ENCODE results near the gene MNT. TPM values are rescaled to one million over a fixed set of nuclear protein-coding genes. Genes with fewer than 3 reads are reported as not detected.
A peak's percentile ranks its signal among the peaks of the same experiment; 100 is the strongest.

MNT gene
- polyA plus RNA-seq, 6 donors from 2014 or later: 0.60 to 1.3 (median 0.90) TPM

DNA sequence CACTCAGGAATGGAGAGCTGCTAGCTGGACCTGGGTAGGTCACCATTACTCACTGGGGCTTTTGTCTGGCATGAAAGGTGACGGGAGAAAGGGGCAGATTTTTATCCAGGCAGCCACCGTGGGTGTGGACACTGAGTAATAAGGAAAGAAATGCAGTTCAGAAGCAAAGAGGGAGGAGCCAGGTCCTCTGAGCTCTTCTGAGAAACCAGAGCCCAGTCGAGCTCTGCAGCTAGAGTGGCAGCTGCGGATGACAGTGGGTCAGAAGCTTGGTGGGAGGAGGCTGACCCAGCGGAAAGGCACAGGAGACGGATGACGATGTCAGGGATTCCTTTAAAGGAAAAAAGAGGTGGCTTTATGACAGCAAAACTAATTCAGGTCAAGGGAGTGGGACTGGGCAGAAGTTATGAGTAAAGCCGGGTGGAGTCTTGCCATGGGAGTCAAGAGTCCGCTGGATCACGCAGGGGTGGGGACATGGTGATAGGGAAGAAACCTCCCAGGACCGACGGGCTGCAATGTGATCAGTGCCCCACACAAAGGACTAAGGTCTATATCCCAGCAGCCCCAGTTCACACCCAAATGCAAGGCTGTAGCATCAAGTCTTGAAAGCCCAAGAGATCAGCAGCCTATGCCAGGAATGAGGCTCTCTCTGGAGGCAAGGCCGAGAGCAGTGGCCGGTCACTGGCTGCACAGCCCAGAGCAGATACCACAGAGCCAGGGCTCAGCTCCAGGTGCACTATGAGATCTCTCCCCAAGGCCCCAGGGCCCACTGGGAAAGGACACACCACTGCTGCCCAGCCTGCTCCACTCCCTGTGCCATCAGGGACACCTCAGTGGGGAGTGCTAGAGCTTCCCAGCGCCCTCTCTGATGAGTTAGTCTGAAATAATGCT, 6.3 kb upstream of the MNT start:
- peak overlapping the region in 1 of 6 donors; percentile 9 for H3K27ac Mint-ChIP-seq
- peak overlapping the region in 1 of 8 donors; percentile 33 for H3K4me3 Mint-ChIP-seq
- no peaks in the 10 kb centered on the region for H3K9me3 Mint-ChIP-seq
- H3K4me1 Mint-ChIP-seq: peaks cover 6 to 14% (median 7%) of the 10 kb centered on the region in 3 donors
- H3K27me3 Mint-ChIP-seq: no peaks in the 10 kb centered on the region
- peaks cover 0 to 7% of the 10 kb centered on the region in 2 donors for H3K36me3 Mint-ChIP-seq
- DNase-seq: no peak
- no peak for ATAC-seq (ENCODE audit: low read depth in 2 of 2)

DNA sequence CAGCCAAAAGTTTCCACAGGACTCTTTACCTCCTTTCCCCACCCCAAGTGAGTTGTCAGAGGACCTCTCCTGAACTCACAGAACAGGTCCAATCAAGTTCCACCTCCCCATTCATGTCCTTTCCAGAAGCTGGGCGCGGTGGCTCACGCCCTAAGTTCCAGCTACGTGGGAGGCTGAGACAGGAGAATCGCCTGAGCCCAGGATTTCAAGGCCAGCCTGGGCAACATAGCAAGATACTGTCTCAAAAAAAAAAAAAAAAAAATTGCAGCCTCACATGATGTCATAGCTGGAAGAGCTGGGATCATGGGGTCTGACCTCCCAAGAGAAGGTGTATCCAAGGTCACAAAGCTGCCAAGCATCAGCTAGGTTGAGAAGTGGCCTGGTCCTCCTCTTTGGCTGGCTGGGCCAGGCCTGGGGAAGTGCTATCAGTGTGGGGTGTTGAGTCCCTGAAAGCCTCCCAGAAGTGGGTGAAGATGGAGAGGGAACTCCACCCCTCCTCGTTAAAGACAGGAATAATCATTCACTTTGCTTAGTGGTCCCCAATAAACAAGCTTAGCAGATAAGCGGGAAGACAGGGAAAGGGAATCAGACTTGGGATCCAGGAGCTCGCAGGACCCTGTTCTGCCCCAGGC, 5.5 kb upstream of the MNT start:
- ATAC-seq (ENCODE audit: low read depth in 2 of 2) (no peak), DNase-seq (no peak)
- H3K36me3 Mint-ChIP-seq: peaks cover 0 to 7% of the 10 kb centered on the region in 2 donors
- H3K4me1 Mint-ChIP-seq: peaks cover 6 to 18% (median 14%) of the 10 kb centered on the region in 3 donors
- H3K27me3 Mint-ChIP-seq: no peaks in the 10 kb centered on the region
- no peak overlapping the region for H3K27ac Mint-ChIP-seq
- H3K4me3 Mint-ChIP-seq: no peak overlapping the region
- H3K9me3 Mint-ChIP-seq: no peaks in the 10 kb centered on the region

DNA sequence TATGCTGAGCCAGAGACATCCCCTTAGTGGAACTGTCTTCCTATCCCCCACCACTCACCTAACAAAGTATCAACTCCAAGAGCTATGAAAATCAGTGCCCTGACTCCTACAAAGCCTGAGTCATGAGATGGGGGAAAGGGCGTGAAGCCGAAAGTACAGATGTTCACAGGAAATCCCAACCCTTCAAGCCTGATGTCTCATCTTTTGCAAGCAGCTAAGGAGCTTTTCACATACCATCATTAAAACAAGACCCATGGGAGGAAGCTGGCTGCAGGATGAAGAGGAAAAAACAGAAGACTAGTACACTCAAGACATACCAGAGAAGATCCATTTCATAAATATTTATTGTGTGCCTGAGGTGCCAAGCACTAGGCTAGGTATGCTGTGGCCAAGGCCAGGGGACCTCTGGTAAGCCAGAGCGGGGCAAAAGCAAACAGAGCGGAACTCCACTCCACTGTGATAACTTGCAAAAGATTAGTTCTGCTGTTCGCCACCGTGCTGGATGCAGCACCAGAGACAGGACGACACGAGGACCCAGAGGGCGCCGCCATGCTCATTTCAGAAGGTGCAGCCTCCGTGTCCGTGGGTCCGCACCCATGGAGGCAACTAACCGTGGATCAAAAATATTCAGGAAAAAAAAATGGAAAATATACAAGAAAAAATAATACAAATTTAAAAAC, 4.5 kb upstream of the MNT start:
- Mint-ChIP-seq H3K36me3 (no peaks in the 10 kb centered on the region), H3K9me3 (no peaks in the 10 kb centered on the region), H3K27me3 (no peaks in the 10 kb centered on the region), H3K4me1 (peaks cover 6 to 18% (median 16%) of the 10 kb centered on the region in 3 donors), H3K4me3 (peak overlapping the region in 2 of 8 donors; percentile 40 to 61), H3K27ac (peak overlapping the region in 1 of 6 donors; percentile 57)
- DNase-seq (no peak), ATAC-seq (ENCODE audit: low read depth in 2 of 2) (no peak)

DNA sequence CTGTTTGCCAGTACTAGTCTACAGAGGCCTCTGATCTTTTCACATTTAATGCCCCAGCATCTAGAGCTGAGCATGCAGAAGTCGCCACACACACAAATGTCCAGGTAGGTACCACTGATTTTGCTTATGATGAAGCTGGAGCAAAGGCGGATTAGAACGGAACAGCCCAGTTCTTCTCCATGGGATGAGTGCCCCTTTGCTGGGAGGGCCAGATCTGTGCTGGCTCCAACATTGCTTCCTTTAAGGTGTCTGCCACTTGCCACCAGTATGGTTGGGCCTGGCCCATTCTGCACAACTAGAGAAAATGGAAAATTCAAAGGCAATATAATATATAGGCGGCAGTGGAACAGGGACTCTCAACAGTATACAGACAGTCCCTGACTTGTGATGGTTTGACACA, 2.2 kb upstream of the MNT start:
- peak overlapping the region; percentile 22 to 99 (median 86) for H3K4me3 Mint-ChIP-seq
- H3K9me3 Mint-ChIP-seq: no peaks in the 10 kb centered on the region
- H3K4me1 Mint-ChIP-seq: peaks cover 24 to 37% (median 33%) of the 10 kb centered on the region in 3 donors
- ATAC-seq (ENCODE audit: low read depth in 2 of 2): no peak
- DNase-seq: no peak
- no peaks in the 10 kb centered on the region for H3K36me3 Mint-ChIP-seq
- peak overlapping the region in 4 of 6 donors; percentile 67 to 98 (median 86) for H3K27ac Mint-ChIP-seq
- no peaks in the 10 kb centered on the region for H3K27me3 Mint-ChIP-seq

DNA sequence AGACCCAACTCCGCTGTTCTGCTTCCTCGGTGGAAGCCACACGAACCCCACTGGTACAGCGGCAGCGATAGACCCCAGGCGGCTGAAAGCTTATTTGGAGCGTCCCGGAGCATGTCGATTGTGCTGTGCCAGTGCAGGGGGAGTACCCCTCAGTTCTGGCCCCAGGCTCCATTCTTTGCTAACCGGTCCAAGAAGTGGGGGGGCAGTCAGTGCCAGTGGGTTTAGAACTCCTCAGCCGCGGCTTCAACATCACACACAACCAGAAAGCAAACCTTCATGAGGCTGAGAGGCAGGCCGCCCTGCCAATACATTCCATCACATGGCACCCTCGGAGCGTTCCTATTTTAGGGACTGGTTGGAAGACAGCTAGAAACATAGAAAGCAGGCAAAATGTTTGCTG, 1.7 kb upstream of the MNT start:
- Mint-ChIP-seq H3K4me3 (peak overlapping the region; percentile 84 to 99 (median 89)), H3K27me3 (no peaks in the 10 kb centered on the region), H3K27ac (peak overlapping the region; percentile 82 to 98 (median 92)), H3K9me3 (no peaks in the 10 kb centered on the region), H3K36me3 (no peaks in the 10 kb centered on the region), H3K4me1 (peaks cover 29 to 42% (median 38%) of the 10 kb centered on the region in 3 donors)
- ATAC-seq (ENCODE audit: low read depth in 2 of 2): no peak
- no peak for DNase-seq

DNA sequence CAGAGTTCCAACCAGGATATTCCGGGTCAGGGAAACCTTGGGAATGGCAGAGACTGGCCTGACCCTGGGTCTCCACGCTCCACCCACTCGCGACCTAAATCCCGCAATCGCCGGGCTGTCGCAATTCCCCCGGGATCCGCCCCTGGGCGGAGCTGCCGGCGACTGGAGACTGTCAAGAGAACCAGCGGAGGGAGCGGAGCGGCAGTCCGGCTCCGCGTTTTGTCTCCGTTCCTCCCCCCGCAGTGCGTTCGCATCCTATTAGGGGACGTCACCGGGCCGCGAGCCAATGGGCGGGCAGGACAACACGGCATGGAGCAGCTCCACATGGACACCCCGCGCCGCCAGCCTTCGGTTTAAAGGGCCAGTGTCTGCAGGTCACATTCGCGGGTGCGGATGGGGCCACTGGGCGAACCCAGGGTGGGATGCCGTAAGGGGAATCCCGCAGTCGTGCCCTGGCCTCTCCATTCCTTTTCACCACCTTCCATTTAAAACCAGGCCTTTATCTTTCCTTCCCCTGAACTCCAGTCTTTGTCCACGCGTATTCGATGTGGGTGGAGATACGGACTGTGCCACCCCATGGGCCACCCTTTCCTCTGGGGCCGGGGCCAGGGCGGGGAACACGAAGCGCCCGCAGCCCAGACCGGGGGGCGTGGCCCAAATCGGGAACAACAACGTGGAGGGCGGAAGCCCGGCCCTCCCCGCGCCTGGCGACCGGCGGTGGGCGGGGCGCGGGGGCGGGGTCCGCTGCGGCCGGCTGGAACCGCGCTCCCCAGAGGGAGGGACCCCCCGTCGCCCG, 764 bp upstream of the MNT start:
- H3K4me1 Mint-ChIP-seq: peaks cover 38 to 51% (median 46%) of the 10 kb centered on the region in 3 donors
- ATAC-seq (ENCODE audit: low read depth in 2 of 2) (peak; percentile 53 to 58), DNase-seq (peak; percentile 99)
- peak overlapping the region; percentile 91 to 99 (median 98) for H3K4me3 Mint-ChIP-seq
- H3K27me3 Mint-ChIP-seq: no peaks in the 10 kb centered on the region
- no peaks in the 10 kb centered on the region for H3K9me3 Mint-ChIP-seq
- no peaks in the 10 kb centered on the region for H3K36me3 Mint-ChIP-seq
- peak overlapping the region; percentile 98 to 100 (median 100) for H3K27ac Mint-ChIP-seq

DNA sequence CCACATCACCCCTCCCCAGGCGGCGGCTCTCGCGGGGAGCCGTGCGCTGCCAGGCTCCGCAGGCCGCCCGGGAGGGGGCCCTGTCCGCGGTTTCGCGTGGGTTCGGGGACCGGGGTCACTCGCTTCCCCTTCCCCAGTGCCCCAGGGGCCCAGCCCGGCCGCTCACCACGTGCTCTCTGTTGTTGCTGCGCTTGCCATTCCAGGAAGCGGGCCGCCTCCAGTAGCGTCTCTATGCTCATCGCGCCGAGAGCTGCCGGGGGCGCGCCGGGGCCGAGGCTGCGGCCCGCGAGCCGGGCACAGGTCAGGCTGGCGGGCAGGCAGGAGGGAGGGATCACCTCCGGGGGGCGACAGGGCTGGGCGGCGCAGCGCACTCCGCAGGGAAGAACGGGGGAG, 390 bp downstream of the MNT start:
- Mint-ChIP-seq H3K27me3 (no peaks in the 10 kb centered on the region), H3K36me3 (no peaks in the 10 kb centered on the region), H3K4me3 (peak overlapping the region; percentile 91 to 99 (median 98)), H3K4me1 (peaks cover 44 to 62% (median 55%) of the 10 kb centered on the region in 3 donors), H3K9me3 (no peaks in the 10 kb centered on the region), H3K27ac (peak overlapping the region; percentile 98 to 100 (median 100))
- peak; percentile 62 for DNase-seq
- ATAC-seq (ENCODE audit: low read depth in 2 of 2): peak in 1 of 2 donors; percentile 4

DNA sequence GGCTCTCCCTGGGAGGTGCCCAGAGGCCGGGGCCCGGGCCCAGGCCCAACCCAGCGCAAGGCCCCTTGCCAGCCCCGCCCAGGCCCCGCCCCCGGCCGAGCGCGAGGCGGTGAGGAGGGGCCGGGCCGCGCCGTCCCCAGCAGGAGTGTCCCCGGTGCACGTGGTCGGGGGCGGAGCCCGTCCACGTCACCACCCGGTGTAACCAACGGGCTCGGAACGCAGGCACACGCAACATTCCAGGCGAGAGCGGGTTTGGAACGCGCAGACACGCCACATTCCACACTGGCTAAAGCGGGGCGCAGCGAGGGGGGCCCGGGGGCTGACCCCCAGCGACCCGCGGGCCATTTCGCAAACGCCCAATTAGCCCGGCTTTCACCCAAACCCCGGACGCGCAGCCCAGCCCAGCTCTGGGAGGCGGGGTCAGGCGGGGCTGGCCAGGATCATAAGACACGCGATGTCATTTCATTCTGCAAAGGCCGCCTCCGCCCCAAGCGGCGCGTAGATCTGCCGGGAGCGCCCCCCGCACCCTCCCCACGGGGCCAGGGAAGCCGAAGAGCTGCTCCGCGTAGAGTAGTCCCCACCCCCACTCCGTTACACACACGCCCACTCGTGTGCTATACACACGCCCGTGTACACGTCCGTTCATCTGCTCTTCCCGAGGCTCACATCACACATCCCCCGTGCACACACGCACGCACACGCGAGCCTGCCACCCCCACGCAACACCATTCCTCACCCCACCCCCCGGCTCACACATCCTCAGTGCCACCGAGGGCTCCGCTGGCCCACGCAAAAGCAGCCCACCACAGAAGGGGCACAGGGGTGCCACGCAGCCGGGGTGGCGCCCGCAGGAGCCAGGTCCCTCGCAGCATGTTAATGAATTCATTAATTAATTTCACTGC, 1.0 kb downstream of the MNT start:
- peak overlapping the region; percentile 98 to 100 (median 100) for H3K27ac Mint-ChIP-seq

DNA sequence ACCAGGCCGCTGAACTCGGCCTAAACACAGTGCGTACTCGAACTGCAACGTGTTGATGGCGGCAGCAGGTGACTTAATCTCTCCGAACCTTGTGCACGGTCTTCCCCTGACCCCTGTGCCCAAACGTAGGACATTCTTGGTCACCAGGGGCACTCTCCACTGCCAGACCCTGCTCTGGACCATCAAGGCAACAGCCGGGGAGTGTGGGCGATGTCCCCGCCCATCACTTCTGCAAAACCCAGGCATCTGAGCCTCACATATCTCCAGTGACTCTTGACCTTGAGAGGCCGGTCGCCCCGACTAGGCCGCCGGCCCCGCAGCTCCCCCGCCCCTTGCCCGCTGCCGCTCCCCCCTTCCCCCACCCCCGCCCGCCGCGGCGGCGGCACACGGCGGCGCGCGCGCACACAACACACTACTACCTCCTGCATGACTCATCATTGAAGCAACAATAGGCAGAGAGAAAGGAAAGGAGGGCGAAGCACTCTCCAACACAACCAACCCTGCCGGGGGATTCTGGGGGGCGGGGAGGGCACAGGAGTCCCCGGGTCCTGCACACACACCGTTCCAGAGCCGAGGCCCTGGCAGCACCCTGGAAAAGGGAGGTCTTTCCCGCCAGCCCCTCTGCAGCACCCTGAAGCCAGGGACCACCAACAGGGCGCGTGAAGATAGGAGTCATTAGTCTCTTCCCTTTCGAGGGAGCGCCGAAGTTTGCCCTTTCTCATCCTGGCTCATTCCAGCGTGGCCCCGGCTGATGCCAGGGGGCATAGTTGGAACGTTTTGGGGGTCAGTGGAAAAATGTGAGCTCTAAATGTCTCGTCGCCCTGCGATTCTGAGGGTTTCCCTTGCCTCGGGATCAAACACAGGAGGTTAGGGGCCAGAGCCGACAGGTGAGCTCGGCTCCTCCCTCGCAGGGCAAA, 1.9 kb downstream of the MNT start:
- peak overlapping the region; percentile 80 to 99 (median 94) for H3K4me3 Mint-ChIP-seq
- no peaks in the 10 kb centered on the region for H3K36me3 Mint-ChIP-seq
- H3K27ac Mint-ChIP-seq: peak overlapping the region; percentile 64 to 98 (median 90)
- peaks cover 43 to 75% (median 54%) of the 10 kb centered on the region in 3 donors for H3K4me1 Mint-ChIP-seq
- no peaks in the 10 kb centered on the region for H3K27me3 Mint-ChIP-seq
- DNase-seq (no peak), ATAC-seq (ENCODE audit: low read depth in 2 of 2) (no peak)
- no peaks in the 10 kb centered on the region for H3K9me3 Mint-ChIP-seq

More for the DNA sequence above, 1.0 kb downstream of the MNT start:
- no peaks in the 10 kb centered on the region for H3K9me3 Mint-ChIP-seq
- no peaks in the 10 kb centered on the region for H3K27me3 Mint-ChIP-seq
- H3K36me3 Mint-ChIP-seq: no peaks in the 10 kb centered on the region
- DNase-seq (peak; percentile 96), ATAC-seq (ENCODE audit: low read depth in 2 of 2) (peak; percentile 48 to 49)
- peak overlapping the region; percentile 91 to 99 (median 98) for H3K4me3 Mint-ChIP-seq
- H3K4me1 Mint-ChIP-seq: peaks cover 39 to 67% (median 54%) of the 10 kb centered on the region in 3 donors

DNA sequence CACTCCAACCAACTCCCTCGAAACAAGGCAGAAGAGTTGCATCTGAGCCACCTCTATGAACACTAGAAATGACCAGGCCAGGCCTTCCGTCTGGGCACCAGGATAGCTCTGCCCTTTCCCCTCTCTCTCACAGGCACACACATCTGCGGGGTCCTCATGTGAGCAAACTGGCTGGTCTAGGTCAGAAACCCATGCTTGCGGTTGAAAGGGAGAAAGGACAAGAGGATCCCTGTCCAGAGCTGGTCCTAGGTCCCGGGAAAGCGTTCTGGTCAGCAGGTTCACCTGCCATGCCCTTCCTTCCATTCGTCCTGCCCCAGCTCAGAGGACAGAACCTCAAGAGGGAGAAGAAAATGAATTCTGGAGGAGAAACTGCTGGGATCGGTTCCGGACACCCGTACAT, 2.7 kb downstream of the MNT start:
- Mint-ChIP-seq H3K27me3 (no peaks in the 10 kb centered on the region), H3K9me3 (no peaks in the 10 kb centered on the region), H3K4me3 (peak overlapping the region; percentile 54 to 99 (median 80)), H3K27ac (peak overlapping the region in 3 of 6 donors; percentile 86 to 98 (median 94)), H3K36me3 (no peaks in the 10 kb centered on the region), H3K4me1 (peaks cover 43 to 75% (median 54%) of the 10 kb centered on the region in 3 donors)
- ATAC-seq (ENCODE audit: low read depth in 2 of 2): no peak
- DNase-seq: no peak
